HepG2 (cell line): ENCODE data around the gene TULP4. TPM values are rescaled to one million over a fixed set of nuclear protein-coding genes. Genes with fewer than 3 reads are reported as not detected.

ENCODE experiments used
- ATAC-seq: fragments of 200-7000 bp; cut with Tn5 transposase; 3 replicates; pipeline ENCODE4 v1.9.1; 2020; ENCODE audit warnings: mild to moderate bottlenecking, moderate library complexity
- BruUV-seq: library from RNA; stranded (reverse); fragments of 400-500 nt; replicated peaks from 2 replicates; lab custom pipeline; 2021; lab: Mats Ljungman, UMichigan
- CTCF ChIA-PET: fragments of 300-600 bp; formaldehyde crosslinking; extraction: SDS; loops from one replicate; lab custom pipeline; 2021; ENCODE audit warnings: low total read pairs, inconsistent platforms, low intra/inter-chr PET ratio; lab: Yijun Ruan, JAX
- POLR2A ChIA-PET: fragments of 350-600 bp; sonication (Branson Sonifier 250); formaldehyde crosslinking; loops from one replicate; lab custom pipeline; 2020; ENCODE audit warnings: antibody characterized with exemption, inconsistent platforms; lab: Yijun Ruan, JAX
- DNase-seq: peaks from one replicate; pipeline ENCODE4 v3.0.0-alpha.2; 2015; ENCODE audit warnings: low spot score
- FAIRE-seq: peaks from 3 replicates; lab custom pipeline; 2011; peaks lifted over from hg19 to GRCh38; lab: Jason Lieb, UNC
- H2AFZ ChIP-seq: one replicate; pipeline ENCODE4 v1.6.1; 2011; ENCODE audit warnings: low read length, inconsistent platforms
- H3K27ac ChIP-seq: fragments of 300-600 bp; 3 replicates; pipeline ENCODE4 v1.8.0; 2011; ENCODE audit warnings: mixed run types, mild to moderate bottlenecking, mixed read lengths, low read length, inconsistent platforms; ENCODE audit not compliant: insufficient read depth; ENCODE audit errors: extremely low read length
- H3K27me3 ChIP-seq, 2 experiments: fragments of 200-600 bp in 1 of 2; 2 replicates in 1 of 2; 3 replicates in 1 of 2; pipeline versions ENCODE4 v1.6.0 to v1.8.0; 2011; ENCODE audit warnings: low read length in 2 of 2, mild to moderate bottlenecking in 2 of 2, moderate library complexity in 2 of 2, inconsistent platforms in 1 of 2; ENCODE audit not compliant: insufficient read depth in 2 of 2, control insufficient read depth in 1 of 2
- H3K36me3 ChIP-seq, 2 experiments: fragments of 200-600 bp in 1 of 2; replicated peaks in 1 of 2; 2 replicates in 1 of 2; 3 replicates in 1 of 2; pipeline versions ENCODE4 v1.5.1 to v1.8.0; 2011; ENCODE audit warnings: low read length in 2 of 2, inconsistent platforms in 1 of 2; ENCODE audit not compliant: insufficient read depth in 2 of 2, control insufficient read depth in 1 of 2
- H3K4me1 ChIP-seq: 2 replicates; pipeline ENCODE4 v1.5.1; 2012; ENCODE audit warnings: low read length, inconsistent platforms; ENCODE audit not compliant: insufficient read depth
- H3K4me2 ChIP-seq: 2 replicates; pipeline ENCODE4 v1.6.0; 2011; ENCODE audit warnings: low read depth, low read length, inconsistent platforms
- H3K4me3 ChIP-seq, 3 experiments: fragments of 200-600 bp in 1 of 3; sonication (generic), shearing (Covaris generic) in 1 of 3; replicated peaks in 1 of 3; 2 replicates each; pipeline ENCODE4 v1.5.1; 2011 to 2016; ENCODE audit warnings: low read length in 3 of 3, inconsistent platforms in 2 of 3, low read depth in 2 of 3, mild to moderate bottlenecking in 2 of 3, control low read depth in 1 of 3, mixed read lengths in 1 of 3; ENCODE audit not compliant: insufficient read depth in 1 of 3
- H3K79me2 ChIP-seq: one replicate; pipeline ENCODE4 v1.6.1; 2011; ENCODE audit warnings: low read length, inconsistent platforms; ENCODE audit not compliant: insufficient read depth
- H3K9ac ChIP-seq: 2 replicates; pipeline ENCODE4 v1.6.0; 2011; ENCODE audit warnings: mild to moderate bottlenecking, low read depth, low read length, inconsistent platforms; ENCODE audit not compliant: insufficient read depth
- H3K9me3 ChIP-seq: 2 replicates; pipeline ENCODE4 v1.5.1; 2012; ENCODE audit warnings: mild to moderate bottlenecking, low read length
- H4K20me1 ChIP-seq: 2 replicates; pipeline ENCODE4 v1.6.0; 2011; ENCODE audit warnings: inconsistent platforms, mild to moderate bottlenecking, low read length, moderate library complexity; ENCODE audit not compliant: insufficient read depth
- CBX2 ChIP-seq, 2 experiments: fragments of 200-600 bp in 1 of 2; sonication (generic); formaldehyde crosslinking in 1 of 2; IDR thresholded peaks; 2 replicates each; pipeline versions ENCODE4 v1.7.0 to v1.8.1; 2018 to 2022; ENCODE audit warnings: low read depth in 2 of 2, low read length in 1 of 2, mild to moderate bottlenecking in 1 of 2, missing genetic modification reagents in 1 of 2
- FOXJ3 ChIP-seq: sonication (generic); formaldehyde crosslinking; IDR thresholded peaks from 2 replicates; pipeline ENCODE4 v1.4.0; 2020; ENCODE audit warnings: missing genetic modification reagents, mild to moderate bottlenecking, borderline replicate concordance
- KLF11 ChIP-seq: IDR thresholded peaks from 2 replicates; pipeline ENCODE4 v1.6.1; 2016; ENCODE audit warnings: missing compliant biosample characterization
- MAFF ChIP-seq: IDR thresholded peaks from 2 replicates; pipeline ENCODE4 v1.6.1; 2011; ENCODE audit warnings: low read depth, low read length, improper control_type of control experiment
- MAFK ChIP-seq, 2 experiments: IDR thresholded peaks in 1 of 2; conservative IDR thresholded peaks in 1 of 2; 2 replicates each; pipeline ENCODE4 v1.6.1; 2011; ENCODE audit warnings: improper control_type of control experiment in 2 of 2, low read length in 2 of 2
- PHF21A ChIP-seq: sonication (generic); formaldehyde crosslinking; IDR thresholded peaks from 2 replicates; pipeline ENCODE4 v1.5.0; 2020; ENCODE audit warnings: mild to moderate bottlenecking, missing genetic modification reagents
- RARA ChIP-seq: IDR thresholded peaks from 2 replicates; pipeline ENCODE4 v1.6.1; 2016; ENCODE audit warnings: missing genetic modification reagents, missing compliant biosample characterization
- TBX3 ChIP-seq: fragments of 450-650 bp; IDR thresholded peaks from 2 replicates; pipeline ENCODE4 v1.6.1; 2017; ENCODE audit warnings: antibody characterized with exemption, mild to moderate bottlenecking, inconsistent platforms, borderline replicate concordance
- THAP11 ChIP-seq: IDR thresholded peaks from 2 replicates; pipeline ENCODE4 v1.6.1; 2016; ENCODE audit warnings: missing biosample characterization, missing genetic modification reagents
- ZNF616 ChIP-seq: sonication (generic); formaldehyde crosslinking; IDR thresholded peaks from 2 replicates; pipeline ENCODE4 v1.5.0; 2020; ENCODE audit warnings: low read depth, mild to moderate bottlenecking, missing genetic modification reagents
- in situ Hi-C: cut with HindIII; loops from 2 replicates; pipeline ENCODE4 v1.10.0; 2017; ENCODE audit warnings: low pct_unique_long_range_greater_than_20kb; ENCODE audit not compliant: extremely low pct_ligation_motif_present
- intact Hi-C: fragments of 100-400 bp; cut with micrococcal nuclease; formaldehyde crosslinking; loops from one replicate; pipeline ENCODE4 v1.10.0; 2022; ENCODE audit not compliant: unreplicated experiment
- polyA plus RNA-seq, 8 experiments: library from polyadenylated mRNA; depleted of rRNA in 3 of 8; stranded (reverse) in 7 of 8; unstranded in 1 of 8; fragments of >200 nt; fragmentation: Illumina TruSeq in 4 of 8; extraction: Trizol in 4 of 8; gene quantifications; 2 replicates each; pipeline versions ENCODE4 v1.2.1 to v1.2.3, GENCODE V29; 2011 to 2016; ENCODE audit warnings: low read depth in 4 of 8, missing spikeins in 1 of 8, mixed read lengths in 1 of 8; ENCODE audit not compliant: insufficient read depth in 1 of 8
- total RNA-seq, 5 experiments: library from RNA; depleted of rRNA; stranded (reverse); fragments of >200 nt; fragmentation: Illumina TruSeq; extraction: Trizol; gene quantifications; 2 replicates each; pipeline ENCODE4 v1.2.3, GENCODE V29; 2016; ENCODE audit warnings: low read depth in 1 of 5

The TULP4 gene
- total and polyA plus RNA-seq, 2 of the 13 experiments (the other 11 are each of a cell fraction or from before 2014, with no cell fraction given), result 21.1 to 122 TPM

GRCh38 chr6:158303210-158303731, 9.0 kb upstream of the TULP4 start (continued):
- TF ChIP-seq KLF11 (CRISPR knock-in tag) (no peak), FOXJ3 (CRISPR knock-in tag) (peak; percentile 49; the same call in 1 of the 2 replicates), RARA (CRISPR knock-in tag) (peak; percentile 60), CBX2 (IDR thresholded peaks at IDR 0.05; ENCODE audit: low read depth, low read length) (no peak), CBX2 (CRISPR knock-in tag; IDR thresholded peaks at IDR 0.05; ENCODE audit: low read depth) (0 out of 2 replicates have a peak, but pooled peaks have one; percentile 22), TBX3 (0 out of 2 replicates have a peak, but pooled peaks have one; percentile 20), THAP11 (peak; percentile 49; the same call in 1 of the 2 replicates), PHF21A (CRISPR knock-in tag) (peak; percentile 52)

GRCh38 chr6:158304254-158304653, 8.0 kb upstream of the TULP4 start:
- H2AFZ ChIP-seq, result no peak overlapping the region
- no peak for TF ChIP-seq ZNF616 (CRISPR knock-in tag)
- TF ChIP-seq MAFK (conservative IDR thresholded peaks at IDR 0.05 in 1 of 2, IDR thresholded peaks at IDR 0.05 in 1 of 2; ENCODE audit: low read length in 2 of 2), result peak; percentile 71 to 85
- TF ChIP-seq MAFF, result peak; percentile 77
- ChIA-PET CTCF (no interaction called here), POLR2A (interaction anchor here (1.4 kb wide), 1 partner anchor 73 kb away, joined by 4 read pairs; no protein-coding TSS in a partner anchor)
- in situ Hi-C loops (no loop called here), intact Hi-C loops (loop anchor here (5.0 kb wide), 1 partner anchor 72 kb away; no protein-coding TSS in a partner anchor)
- H4K20me1 ChIP-seq, result no peaks in the 10 kb centered on the region
- peak overlapping the region; percentile 77 for H3K27ac ChIP-seq
- H3K4me1 ChIP-seq, result peaks cover 79% of the 10 kb centered on the region
- no peak overlapping the region for H3K9ac ChIP-seq
- peaks cover 0 to 8% of the 10 kb centered on the region in 2 experiments; a peak in 2 of 5 replicates for H3K36me3 ChIP-seq
- peak overlapping the region; percentile 68; the same call in 1 of the 2 replicates for H3K4me2 ChIP-seq
- DNase-seq (no peak), FAIRE-seq (no peak), ATAC-seq (no peak)
- H3K79me2 ChIP-seq, result peaks cover 41% of the 10 kb centered on the region
- H3K9me3 ChIP-seq, result no peaks in the 10 kb centered on the region
- BruUV-seq, result no TSS peak
- H3K27me3 ChIP-seq, result no peaks in the 10 kb centered on the region
- H3K4me3 ChIP-seq, result no peak overlapping the region
